ENCODE measurements around the gene NR1I3.
"Not testable (repeated sequence)": the region's sequence is repeated elsewhere in the genome, so short reads cannot be mapped to it uniquely, and the experiment has no call there.

NR1I3 gene

DNA sequence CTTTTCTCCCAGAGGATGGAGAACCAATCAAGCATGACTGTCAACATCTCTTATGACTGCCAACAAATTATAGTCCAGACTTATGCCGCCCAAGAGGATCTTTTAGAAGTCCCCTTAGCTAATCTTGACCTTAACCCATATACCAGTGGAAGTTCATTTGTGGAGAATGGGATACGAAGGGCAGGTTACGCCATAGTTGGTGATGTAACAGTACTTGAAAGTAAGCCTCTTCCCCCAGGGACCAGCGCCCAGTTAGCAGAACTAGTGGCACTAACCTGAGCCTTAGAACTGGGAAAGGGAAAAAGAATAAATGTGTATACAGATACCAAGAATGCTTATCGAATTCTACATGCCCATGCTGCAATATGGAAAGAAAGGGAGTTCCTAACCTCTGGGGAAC, 17.3 kb upstream of the NR1I3 start:
- peaks cover 41% of the 10 kb centered on the region for H3K9me3 ChIP-seq (ENCODE audit: severe bottlenecking)
- DNase-seq; H3K4me3 ChIP-seq (ENCODE audit: low read depth, low read length); H3K36me3 ChIP-seq; H3K27ac ChIP-seq: not testable (repeated sequence)
- peaks cover 95% of the 10 kb centered on the region for H3K27me3 ChIP-seq (ENCODE audit: insufficient read depth, low read depth, severe bottlenecking)

GRCh38 chr1:161251579-161251978, 13.6 kb upstream of the NR1I3 start:
- no peak for DNase-seq
- TF ChIP-seq, protein P1, sequence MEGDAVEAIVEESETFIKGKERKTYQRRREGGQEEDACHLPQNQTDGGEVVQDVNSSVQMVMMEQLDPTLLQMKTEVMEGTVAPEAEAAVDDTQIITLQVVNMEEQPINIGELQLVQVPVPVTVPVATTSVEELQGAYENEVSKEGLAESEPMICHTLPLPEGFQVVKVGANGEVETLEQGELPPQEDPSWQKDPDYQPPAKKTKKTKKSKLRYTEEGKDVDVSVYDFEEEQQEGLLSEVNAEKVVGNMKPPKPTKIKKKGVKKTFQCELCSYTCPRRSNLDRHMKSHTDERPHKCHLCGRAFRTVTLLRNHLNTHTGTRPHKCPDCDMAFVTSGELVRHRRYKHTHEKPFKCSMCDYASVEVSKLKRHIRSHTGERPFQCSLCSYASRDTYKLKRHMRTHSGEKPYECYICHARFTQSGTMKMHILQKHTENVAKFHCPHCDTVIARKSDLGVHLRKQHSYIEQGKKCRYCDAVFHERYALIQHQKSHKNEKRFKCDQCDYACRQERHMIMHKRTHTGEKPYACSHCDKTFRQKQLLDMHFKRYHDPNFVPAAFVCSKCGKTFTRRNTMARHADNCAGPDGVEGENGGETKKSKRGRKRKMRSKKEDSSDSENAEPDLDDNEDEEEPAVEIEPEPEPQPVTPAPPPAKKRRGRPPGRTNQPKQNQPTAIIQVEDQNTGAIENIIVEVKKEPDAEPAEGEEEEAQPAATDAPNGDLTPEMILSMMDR (IDR thresholded peaks at IDR 0.05; ENCODE audit: low read depth, low read length): no peak
- no peaks in the 10 kb centered on the region for H3K36me3 ChIP-seq
- peaks cover 38% of the 10 kb centered on the region for H3K9me3 ChIP-seq (ENCODE audit: severe bottlenecking)
- no peak overlapping the region for H3K27ac ChIP-seq
- no peak overlapping the region for H3K4me3 ChIP-seq (ENCODE audit: low read depth, low read length)
- peaks cover 90% of the 10 kb centered on the region for H3K27me3 ChIP-seq (ENCODE audit: insufficient read depth, low read depth, severe bottlenecking)

DNA sequence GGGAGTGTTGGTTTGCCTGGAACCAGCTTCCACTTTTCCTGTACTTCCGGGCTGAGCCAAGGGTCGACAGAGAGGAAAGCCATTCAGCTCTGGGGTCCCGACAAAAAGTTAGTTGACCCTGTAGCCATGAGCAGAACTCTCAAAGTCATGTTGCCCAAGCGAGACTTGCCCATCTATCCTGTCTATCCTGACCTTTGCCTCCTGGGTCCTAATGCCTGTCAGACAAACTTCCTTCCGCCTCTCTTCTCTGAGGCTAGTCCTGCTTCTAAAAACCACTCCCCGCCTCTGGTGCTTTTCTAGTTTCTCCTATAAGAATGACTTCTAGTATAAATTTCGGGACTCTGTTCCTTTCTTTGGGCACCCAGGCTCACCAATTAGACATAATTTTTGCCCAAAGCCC, 12.8 kb upstream of the NR1I3 start:
- Histone ChIP-seq H3K4me3 (ENCODE audit: low read depth, low read length) (no peak overlapping the region), H3K9me3 (ENCODE audit: severe bottlenecking) (peaks cover 30% of the 10 kb centered on the region), H3K36me3 (no peaks in the 10 kb centered on the region), H3K27ac (no peak overlapping the region), H3K27me3 (ENCODE audit: insufficient read depth, low read depth, severe bottlenecking) (peaks cover 91% of the 10 kb centered on the region)
- DNase-seq: no peak
- TF ChIP-seq, protein P1 (IDR thresholded peaks at IDR 0.05; ENCODE audit: low read depth, low read length): no peak

GRCh38 chr1:161250100-161250499, 12.1 kb upstream of the NR1I3 start:
- H3K27me3 ChIP-seq (ENCODE audit: insufficient read depth, low read depth, severe bottlenecking): peaks cover 90% of the 10 kb centered on the region
- DNase-seq; H3K36me3 ChIP-seq; H3K4me3 ChIP-seq (ENCODE audit: low read depth, low read length); H3K27ac ChIP-seq: not testable (repeated sequence)
- H3K9me3 ChIP-seq (ENCODE audit: severe bottlenecking): peaks cover 24% of the 10 kb centered on the region

DNA sequence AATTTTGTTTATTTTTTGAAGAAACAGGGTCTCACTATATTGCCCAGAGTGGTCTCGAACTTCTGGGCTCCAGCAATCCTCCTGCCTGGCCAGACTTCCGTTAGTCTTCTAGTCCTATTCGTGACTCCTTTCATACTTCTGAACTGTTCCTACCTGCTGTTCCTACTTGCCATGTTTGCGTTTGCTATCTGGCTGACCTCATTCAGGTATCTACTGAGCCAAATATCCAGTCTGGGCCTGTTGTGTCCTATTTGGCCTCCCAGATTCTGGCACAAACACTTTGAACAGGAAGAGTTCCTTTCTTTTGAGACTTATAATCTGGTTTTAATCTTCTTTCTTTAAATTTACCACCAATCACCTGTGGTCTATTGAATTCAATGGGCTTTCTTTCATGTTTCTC, 6.9 kb upstream of the NR1I3 start:
- DNase-seq: no peak

DNA sequence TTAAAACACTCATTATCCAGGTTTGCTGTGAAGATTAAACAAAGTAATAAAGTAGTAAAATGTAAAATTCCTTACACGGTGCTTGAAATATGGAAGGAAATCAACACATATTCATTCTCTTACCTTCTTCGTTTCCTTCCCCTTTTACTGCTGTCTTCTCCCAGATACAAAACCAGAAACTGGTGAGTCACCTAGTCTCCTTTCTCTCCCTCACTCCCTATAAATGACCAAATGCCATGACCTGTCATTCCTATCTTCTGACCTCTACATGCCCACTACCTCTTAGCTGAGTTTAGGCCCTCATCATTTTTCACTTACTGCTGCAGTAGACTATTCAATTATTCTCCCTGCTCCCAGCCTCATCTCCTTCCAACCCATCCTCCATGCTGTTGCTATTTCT, 4.3 kb upstream of the NR1I3 start:
- H3K36me3 ChIP-seq: no peaks in the 10 kb centered on the region
- no peak overlapping the region for H3K27ac ChIP-seq
- H3K9me3 ChIP-seq (ENCODE audit: severe bottlenecking): no peaks in the 10 kb centered on the region
- TF ChIP-seq, protein P1 (IDR thresholded peaks at IDR 0.05; ENCODE audit: low read depth, low read length): no peak
- peaks cover 77% of the 10 kb centered on the region for H3K27me3 ChIP-seq (ENCODE audit: insufficient read depth, low read depth, severe bottlenecking)
- no peak overlapping the region for H3K4me3 ChIP-seq (ENCODE audit: low read depth, low read length)
- DNase-seq: no peak

More for the DNA sequence above, 6.9 kb upstream of the NR1I3 start:
- Histone ChIP-seq H3K27me3 (ENCODE audit: insufficient read depth, low read depth, severe bottlenecking) (peaks cover 77% of the 10 kb centered on the region), H3K4me3 (ENCODE audit: low read depth, low read length) (no peak overlapping the region), H3K27ac (no peak overlapping the region), H3K36me3 (no peaks in the 10 kb centered on the region), H3K9me3 (ENCODE audit: severe bottlenecking) (peaks cover 11% of the 10 kb centered on the region)
- TF ChIP-seq, protein P1 (IDR thresholded peaks at IDR 0.05; ENCODE audit: low read depth, low read length): no peak

DNA sequence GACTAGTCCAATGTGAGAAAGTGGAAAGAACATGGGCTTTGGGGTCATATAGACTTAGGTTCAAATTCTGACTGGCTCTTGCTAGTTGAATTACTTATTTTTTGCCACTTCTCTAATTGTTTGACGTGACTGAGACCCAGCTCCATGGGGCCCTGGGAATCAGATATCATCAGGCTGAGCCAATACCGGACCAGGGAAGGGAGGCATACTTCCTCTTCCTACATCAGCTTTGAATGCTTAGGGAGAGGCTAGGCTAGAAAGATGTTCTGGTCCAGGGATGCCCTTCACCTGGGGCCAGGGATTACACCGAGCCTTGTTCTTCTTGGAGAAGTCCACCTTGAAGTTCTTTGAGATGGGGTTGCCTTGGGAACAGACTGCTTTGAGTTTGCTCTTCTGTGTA, 3.7 kb upstream of the NR1I3 start:
- TF ChIP-seq, protein P1 (IDR thresholded peaks at IDR 0.05; ENCODE audit: low read depth, low read length): no peak
- no peak overlapping the region for H3K27ac ChIP-seq
- no peak overlapping the region for H3K4me3 ChIP-seq (ENCODE audit: low read depth, low read length)
- peaks cover 77% of the 10 kb centered on the region for H3K27me3 ChIP-seq (ENCODE audit: insufficient read depth, low read depth, severe bottlenecking)
- DNase-seq: no peak
- H3K9me3 ChIP-seq (ENCODE audit: severe bottlenecking): no peaks in the 10 kb centered on the region
- H3K36me3 ChIP-seq: no peaks in the 10 kb centered on the region

All from WERI-Rb-1 (cell line).